Panc1 (cell line): ENCODE results near the gene PRPH.

Experiments
- POLR2AphosphoS5 ChIP-seq: IDR thresholded peaks from 2 replicates; pipeline ENCODE4 v1.6.1; 2012; ENCODE audit warnings: mild to moderate bottlenecking, low read depth, low read length, moderate library complexity
- TCF7L2 ChIP-seq: IDR thresholded peaks from 2 replicates; pipeline ENCODE4 v1.6.1; 2011; ENCODE audit warnings: mild to moderate bottlenecking, low read depth, low read length, inconsistent platforms
- TF ChIP-seq, protein P1 (sequence below): fragments of 450-650 bp; IDR thresholded peaks from 2 replicates; pipeline ENCODE4 v1.5.1; 2017; ENCODE audit warnings: mild to moderate bottlenecking
- TF ChIP-seq, protein P2 (sequence below), 2 experiments: IDR thresholded peaks; 2 replicates each; pipeline ENCODE4 v1.6.1; 2011 to 2012; ENCODE audit warnings: low read depth in 2 of 2, control low read depth in 1 of 2, low read length in 1 of 2, mild to moderate bottlenecking in 1 of 2, moderate library complexity in 1 of 2; ENCODE audit not compliant: insufficient read depth in 1 of 2

DNA sequence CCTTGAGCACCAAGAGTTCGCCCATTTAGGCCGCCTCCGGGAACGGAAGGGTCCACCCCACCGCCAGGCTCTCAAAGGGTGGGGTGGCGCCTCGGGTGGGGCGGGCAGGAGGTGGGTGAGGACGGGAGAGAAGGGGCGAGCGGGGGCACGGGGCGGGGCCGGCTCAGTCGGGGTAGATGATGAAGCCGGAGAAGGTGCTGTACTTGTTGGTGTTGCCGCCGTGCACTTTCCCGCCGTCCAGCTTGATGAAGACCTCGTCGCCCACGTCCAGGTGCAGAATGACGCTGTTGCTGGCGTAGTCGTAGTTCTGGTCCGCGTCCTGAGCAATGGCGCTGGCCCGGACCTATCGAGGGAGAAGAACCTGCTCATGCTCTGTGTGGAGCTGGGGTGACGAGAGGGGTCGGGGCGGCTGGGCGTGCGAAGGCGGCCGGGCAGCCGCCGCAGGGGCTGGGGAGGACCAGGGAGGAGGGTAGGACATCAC lies 38.0 kb downstream of the PRPH start:
- TF ChIP-seq, protein P1, sequence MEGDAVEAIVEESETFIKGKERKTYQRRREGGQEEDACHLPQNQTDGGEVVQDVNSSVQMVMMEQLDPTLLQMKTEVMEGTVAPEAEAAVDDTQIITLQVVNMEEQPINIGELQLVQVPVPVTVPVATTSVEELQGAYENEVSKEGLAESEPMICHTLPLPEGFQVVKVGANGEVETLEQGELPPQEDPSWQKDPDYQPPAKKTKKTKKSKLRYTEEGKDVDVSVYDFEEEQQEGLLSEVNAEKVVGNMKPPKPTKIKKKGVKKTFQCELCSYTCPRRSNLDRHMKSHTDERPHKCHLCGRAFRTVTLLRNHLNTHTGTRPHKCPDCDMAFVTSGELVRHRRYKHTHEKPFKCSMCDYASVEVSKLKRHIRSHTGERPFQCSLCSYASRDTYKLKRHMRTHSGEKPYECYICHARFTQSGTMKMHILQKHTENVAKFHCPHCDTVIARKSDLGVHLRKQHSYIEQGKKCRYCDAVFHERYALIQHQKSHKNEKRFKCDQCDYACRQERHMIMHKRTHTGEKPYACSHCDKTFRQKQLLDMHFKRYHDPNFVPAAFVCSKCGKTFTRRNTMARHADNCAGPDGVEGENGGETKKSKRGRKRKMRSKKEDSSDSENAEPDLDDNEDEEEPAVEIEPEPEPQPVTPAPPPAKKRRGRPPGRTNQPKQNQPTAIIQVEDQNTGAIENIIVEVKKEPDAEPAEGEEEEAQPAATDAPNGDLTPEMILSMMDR = no peak
- TF ChIP-seq POLR2AphosphoS5 = no peak
- no peak for TF ChIP-seq TCF7L2
- TF ChIP-seq, protein P2, sequence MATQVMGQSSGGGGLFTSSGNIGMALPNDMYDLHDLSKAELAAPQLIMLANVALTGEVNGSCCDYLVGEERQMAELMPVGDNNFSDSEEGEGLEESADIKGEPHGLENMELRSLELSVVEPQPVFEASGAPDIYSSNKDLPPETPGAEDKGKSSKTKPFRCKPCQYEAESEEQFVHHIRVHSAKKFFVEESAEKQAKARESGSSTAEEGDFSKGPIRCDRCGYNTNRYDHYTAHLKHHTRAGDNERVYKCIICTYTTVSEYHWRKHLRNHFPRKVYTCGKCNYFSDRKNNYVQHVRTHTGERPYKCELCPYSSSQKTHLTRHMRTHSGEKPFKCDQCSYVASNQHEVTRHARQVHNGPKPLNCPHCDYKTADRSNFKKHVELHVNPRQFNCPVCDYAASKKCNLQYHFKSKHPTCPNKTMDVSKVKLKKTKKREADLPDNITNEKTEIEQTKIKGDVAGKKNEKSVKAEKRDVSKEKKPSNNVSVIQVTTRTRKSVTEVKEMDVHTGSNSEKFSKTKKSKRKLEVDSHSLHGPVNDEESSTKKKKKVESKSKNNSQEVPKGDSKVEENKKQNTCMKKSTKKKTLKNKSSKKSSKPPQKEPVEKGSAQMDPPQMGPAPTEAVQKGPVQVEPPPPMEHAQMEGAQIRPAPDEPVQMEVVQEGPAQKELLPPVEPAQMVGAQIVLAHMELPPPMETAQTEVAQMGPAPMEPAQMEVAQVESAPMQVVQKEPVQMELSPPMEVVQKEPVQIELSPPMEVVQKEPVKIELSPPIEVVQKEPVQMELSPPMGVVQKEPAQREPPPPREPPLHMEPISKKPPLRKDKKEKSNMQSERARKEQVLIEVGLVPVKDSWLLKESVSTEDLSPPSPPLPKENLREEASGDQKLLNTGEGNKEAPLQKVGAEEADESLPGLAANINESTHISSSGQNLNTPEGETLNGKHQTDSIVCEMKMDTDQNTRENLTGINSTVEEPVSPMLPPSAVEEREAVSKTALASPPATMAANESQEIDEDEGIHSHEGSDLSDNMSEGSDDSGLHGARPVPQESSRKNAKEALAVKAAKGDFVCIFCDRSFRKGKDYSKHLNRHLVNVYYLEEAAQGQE (IDR thresholded peaks at IDR 0.05; ENCODE audit: insufficient read depth in 1 of 2, low read depth in 2 of 2, low read length in 1 of 2) = no peak
